WTC11 (cell line): ENCODE measurements around the gene CCDC93.

ENCODE experiments used
- CREB1 ChIP-seq: sonication (generic); formaldehyde crosslinking; IDR thresholded peaks from 2 replicates; pipeline ENCODE4 v1.8.0; 2023; ENCODE audit warnings: mild to moderate bottlenecking, missing genetic modification reagents
- CTCF ChIP-seq: fragments of 200-600 bp; IDR thresholded peaks from 2 replicates; pipeline ENCODE4 v1.8.0; 2022; ENCODE audit warnings: antibody characterized with exemption
- ESRRA ChIP-seq: sonication (generic); formaldehyde crosslinking; IDR thresholded peaks from 2 replicates; pipeline ENCODE4 v1.8.1; 2022; ENCODE audit warnings: mild to moderate bottlenecking, missing genetic modification reagents, borderline replicate concordance
- GABPB1 ChIP-seq: sonication (generic); formaldehyde crosslinking; IDR thresholded peaks from 2 replicates; pipeline ENCODE4 v1.8.1; 2023; ENCODE audit warnings: mild to moderate bottlenecking, missing genetic modification reagents
- IRF1 ChIP-seq: sonication (generic); formaldehyde crosslinking; IDR thresholded peaks from 2 replicates; pipeline ENCODE4 v1.8.0; 2023; ENCODE audit warnings: missing genetic modification reagents
- MAX ChIP-seq: sonication (generic); formaldehyde crosslinking; IDR thresholded peaks from 2 replicates; pipeline ENCODE4 v1.8.0; 2022; ENCODE audit warnings: mild to moderate bottlenecking, missing genetic modification reagents
- NFE2L1 ChIP-seq: sonication (generic); formaldehyde crosslinking; IDR thresholded peaks from 2 replicates; pipeline ENCODE4 v1.8.1; 2023; ENCODE audit warnings: missing genetic modification reagents
- NR3C1 ChIP-seq: sonication (generic); formaldehyde crosslinking; conservative IDR thresholded peaks from 2 replicates; pipeline ENCODE4 v1.8.1; 2023; ENCODE audit warnings: low read depth, mild to moderate bottlenecking, missing genetic modification reagents
- TP53 ChIP-seq: sonication (generic); formaldehyde crosslinking; IDR thresholded peaks from 2 replicates; pipeline ENCODE4 v1.8.1; 2023; ENCODE audit warnings: mild to moderate bottlenecking, missing genetic modification reagents
- USF1 ChIP-seq: sonication (generic); formaldehyde crosslinking; IDR thresholded peaks from 2 replicates; pipeline ENCODE4 v1.8.0; 2022; ENCODE audit warnings: mild to moderate bottlenecking, missing genetic modification reagents
- USF2 ChIP-seq: sonication (generic); formaldehyde crosslinking; IDR thresholded peaks from 2 replicates; pipeline ENCODE4 v1.8.1; 2023; ENCODE audit warnings: mild to moderate bottlenecking, missing genetic modification reagents, moderate library complexity

GRCh38 chr2:118044103-118044716, 30.3 kb upstream of the CCDC93 start:
- no peak for TF ChIP-seq MAX (CRISPR knock-in tag)
- no peak for TF ChIP-seq USF1 (CRISPR knock-in tag)
- TF ChIP-seq NFE2L1, result no peak
- TF ChIP-seq ESRRA (CRISPR knock-in tag), result no peak
- TF ChIP-seq NR3C1 (CRISPR knock-in tag), result no peak
- TF ChIP-seq GABPB1 (CRISPR knock-in tag), result no peak
- TF ChIP-seq CTCF, result no peak
- no peak for TF ChIP-seq CREB1 (CRISPR knock-in tag)
- no peak for TF ChIP-seq TP53 (CRISPR knock-in tag)
- TF ChIP-seq USF2 (CRISPR knock-in tag), result no peak
- no peak for TF ChIP-seq IRF1
